NCI-H1048 (cell line): ENCODE measurements around the gene TRMU.
"Not testable (repeated sequence)": the region's sequence is repeated elsewhere in the genome, so short reads cannot be mapped to it uniquely, and the experiment has no call there.

Experiments
- DNase-seq: peaks from one replicate; lab custom pipeline; 2025; lab: John Stamatoyannopoulos, UW

TRMU gene

DNA sequence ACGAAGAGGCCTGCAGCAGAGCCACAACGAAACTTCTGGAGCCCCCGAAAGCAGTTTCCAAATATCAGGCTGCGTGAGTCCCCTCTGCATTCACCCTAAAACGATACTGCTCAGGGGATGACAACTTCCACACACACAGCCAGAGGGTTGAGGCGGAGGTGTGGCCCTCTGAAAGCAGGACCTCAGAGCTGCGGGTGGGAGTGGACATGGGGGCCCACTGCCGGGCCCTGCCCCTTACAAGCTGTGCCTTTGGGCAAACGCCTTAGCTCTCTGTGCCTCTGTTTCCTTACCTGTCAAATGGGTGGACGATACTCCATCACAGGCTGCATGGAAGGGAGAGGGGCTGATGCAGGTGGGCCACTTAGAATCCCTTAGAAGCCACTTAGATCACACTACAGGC, 53.1 kb downstream of the TRMU start:
- DNase-seq = no peak

DNA sequence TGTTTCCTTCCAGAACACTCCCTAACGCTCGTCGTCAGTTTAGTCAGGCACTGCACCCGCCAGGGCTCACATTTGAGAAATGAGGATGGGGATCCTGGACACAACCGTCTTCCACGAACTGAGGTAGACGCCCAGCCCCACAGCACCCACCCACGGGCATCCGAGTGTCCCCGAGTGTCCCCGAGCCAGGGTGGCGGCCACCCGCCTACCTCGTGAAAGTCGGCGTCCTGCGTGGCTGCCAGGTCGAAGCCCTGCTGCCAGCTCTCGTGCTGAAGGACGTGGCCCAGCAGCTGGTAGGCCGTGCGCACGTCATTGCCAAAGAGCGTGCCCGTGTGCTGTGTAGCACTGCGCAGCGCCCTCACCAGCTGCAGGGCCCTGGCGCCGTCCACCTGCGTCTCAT, 53.6 kb downstream of the TRMU start:
- no peak for DNase-seq

DNA sequence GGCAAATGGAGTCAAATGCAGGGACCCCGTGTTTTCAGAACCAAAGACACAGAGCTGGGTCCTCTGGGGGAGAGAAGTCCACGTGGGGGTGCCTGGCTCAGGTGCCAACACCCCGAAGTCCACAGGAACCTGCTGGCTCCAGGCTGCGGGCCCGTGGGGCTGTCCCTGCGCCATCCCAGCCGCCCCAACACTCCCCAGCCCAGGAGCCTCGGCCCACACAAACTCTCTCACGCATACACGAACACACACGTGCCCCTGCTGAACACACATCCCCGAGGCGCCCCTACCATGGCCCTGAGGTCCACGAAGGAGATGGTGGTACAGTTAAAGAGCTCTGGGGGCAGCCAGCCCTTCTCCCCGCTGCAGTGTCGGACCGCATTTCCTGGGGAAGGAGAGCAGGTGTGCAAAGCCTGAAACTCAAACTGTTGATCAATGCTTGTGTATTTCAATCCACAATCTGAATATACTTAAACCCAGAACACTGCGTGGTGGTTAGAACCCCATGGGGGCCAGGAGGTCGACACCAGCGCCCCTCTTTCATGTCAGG, 54.7 kb downstream of the TRMU start:
- no peak for DNase-seq

GRCh38 chr22:46390652-46391301, 55.3 kb downstream of the TRMU start:
- no peak for DNase-seq

DNA sequence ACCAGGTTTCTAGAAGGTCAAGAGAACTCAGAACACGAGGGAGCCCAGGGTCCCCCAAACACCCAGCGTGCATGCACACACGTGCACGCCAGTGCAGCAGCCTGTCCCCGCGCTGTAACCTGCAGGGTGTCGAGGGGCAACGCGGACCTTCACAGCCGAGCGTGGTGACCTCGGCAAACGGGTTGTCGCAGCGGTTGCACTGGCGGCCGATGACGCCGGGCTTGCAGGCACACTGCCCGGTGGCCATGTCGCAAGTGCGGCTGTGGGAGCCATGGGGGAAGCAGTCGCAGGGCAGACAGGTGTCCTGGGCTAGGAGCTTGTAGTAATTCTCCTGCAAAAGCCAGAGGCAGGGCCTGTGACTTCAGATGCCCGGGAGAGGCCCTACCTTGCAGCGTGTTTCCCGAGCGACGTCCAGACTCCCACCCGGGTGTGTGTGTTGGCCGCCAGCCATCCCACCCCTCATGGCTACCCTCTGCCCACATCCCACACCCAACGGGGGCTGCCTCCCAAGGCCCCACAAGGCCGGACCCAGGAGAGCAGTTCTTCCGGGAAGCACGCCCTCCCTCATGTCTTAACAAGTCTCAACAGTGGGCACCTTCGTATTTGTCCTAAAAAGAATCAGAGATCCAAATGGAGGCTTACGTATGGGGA, 56.1 kb downstream of the TRMU start:
- DNase-seq = no peak

DNA sequence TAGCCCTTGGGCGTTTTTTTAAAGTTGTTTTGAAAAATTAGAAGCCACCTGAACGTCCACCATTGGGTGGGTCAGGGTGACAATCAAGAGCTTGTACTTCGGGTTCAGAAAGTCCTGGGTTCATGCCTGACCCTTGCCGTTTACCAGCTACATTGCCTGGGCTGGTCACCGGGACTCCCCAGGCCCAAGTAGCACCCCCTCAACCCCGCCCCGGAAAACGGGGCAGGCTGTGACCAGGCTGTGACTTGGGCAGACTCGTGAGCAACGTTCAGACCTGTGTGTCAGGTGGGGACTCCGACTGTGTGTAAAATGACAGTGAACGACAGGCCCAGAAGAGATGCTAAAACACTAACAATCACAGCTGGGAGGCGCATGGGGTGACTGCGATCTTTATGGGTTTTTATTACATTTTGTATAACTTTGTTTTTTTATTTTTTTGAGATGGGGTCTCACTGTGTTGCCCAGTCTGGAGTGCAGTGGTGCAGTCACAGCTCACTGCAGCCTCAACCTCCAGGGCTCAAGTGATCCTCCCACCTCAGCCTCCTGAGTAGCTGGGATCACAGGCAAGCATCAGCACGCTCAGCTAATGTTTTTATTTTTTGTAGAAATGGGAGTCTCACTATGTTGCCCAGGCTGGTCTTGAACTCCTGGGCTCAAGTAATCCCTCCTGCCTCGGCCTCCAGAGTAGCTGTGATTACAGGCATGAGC, 56.8 kb downstream of the TRMU start:
- no peak for DNase-seq

DNA sequence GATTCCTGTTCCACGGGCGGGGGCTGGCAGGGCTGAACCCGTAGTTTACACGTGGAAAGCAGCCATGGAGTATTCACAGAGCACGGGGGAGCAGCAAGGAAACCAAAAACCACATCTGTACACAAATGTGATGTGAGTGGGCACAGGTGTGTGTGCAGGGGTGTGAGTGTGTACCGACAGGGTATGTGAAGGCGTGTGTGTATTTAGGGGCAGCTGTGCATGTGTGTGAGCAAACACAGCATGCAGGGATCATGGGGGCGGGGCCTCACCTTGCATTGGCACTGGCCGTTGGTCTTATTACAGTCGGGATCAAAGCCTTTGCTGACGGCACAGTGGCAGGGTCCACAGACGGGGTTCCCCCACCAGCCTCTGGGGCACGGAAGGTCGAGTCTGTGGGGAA, 58.4 kb downstream of the TRMU start:
- DNase-seq = no peak

DNA sequence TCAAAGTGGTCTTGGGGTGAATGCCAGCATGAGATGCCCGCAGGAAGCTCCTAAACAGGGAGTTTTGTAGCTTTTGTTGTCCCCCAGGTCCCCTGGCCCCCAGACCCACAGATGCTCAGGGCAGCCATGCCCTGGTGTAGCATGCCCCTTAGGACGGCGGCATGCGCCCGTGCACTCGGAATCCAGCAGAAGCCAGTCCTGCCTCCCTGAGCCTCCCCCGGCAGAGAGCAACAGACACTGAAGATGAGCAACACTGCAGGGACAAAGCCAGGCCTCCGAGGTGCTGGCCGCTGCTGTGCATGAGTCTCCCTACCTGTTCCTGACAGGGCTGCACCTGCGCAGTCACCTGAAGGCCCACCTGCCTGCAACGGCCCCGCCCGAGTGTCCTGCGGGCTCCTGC, 59.1 kb downstream of the TRMU start:
- no peak for DNase-seq

DNA sequence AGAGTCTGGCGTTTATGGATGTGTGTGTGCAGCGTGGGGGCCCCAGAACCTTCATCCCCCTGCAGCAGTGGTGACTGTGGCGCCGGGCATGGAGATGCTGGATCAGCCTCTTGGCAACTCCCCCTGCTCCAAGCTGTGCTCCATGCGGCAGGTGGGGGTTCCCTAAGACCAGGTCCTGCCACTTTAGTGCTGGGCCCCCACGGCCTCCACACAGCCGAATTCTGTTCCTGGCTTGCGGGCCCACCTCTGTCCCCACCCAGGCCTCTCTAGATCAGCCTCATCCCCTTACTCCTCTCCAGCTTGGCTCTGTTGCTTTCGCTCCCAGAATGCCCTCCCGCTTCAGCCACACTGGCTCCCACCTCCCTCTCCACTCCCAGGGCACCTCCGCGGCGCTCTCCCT, 59.6 kb downstream of the TRMU start:
- no peak for DNase-seq

GRCh38 chr22:46397049-46397448, 61.5 kb downstream of the TRMU start:
- not testable (repeated sequence) for DNase-seq

GRCh38 chr22:46397514-46397913, 62.0 kb downstream of the TRMU start:
- DNase-seq = no peak

DNA sequence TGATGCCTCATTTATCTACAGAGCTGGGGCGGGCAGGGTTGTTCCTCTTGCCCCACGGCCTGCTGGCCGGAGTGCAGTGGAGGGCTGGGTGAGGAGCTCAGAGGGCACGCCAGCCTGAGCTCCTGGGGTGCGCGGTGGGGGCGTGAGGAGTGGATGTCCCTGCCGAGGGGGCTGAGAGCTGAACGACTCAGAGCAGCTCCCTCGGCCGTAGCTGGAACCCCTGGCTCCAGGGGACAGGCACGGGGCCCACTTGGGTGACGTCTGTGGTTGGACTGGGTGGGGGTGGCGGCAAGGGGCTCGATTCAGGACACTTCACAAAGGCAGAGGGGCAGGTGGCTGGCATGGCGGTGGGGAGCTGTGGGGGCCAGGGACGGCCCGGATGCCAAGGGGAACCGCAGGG, 62.4 kb downstream of the TRMU start:
- DNase-seq = no peak

GRCh38 chr22:46399251-46400024, 63.9 kb downstream of the TRMU start:
- no peak for DNase-seq

DNA sequence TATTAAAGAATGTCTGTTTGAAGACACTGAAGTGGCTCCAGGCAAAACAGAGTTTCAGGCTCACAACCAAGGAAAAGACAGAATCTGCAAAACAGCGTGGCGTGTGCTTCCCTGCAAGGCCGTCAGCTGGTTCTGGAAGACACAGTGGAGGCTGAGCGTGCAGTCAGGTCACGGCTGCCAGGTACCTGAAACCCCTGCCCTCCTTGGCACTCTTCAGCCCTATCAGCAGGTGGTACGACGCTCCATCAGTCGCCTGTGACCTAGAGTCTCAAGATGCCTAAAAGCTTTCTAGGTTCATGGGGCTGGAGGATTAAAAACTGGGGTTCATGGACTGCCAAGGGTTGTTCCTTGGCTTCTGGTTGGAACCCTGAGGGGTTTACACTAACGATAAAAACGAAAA, 65.9 kb downstream of the TRMU start:
- DNase-seq = no peak

GRCh38 chr22:46402505-46402904, 67.0 kb downstream of the TRMU start:
- DNase-seq = no peak

- DNase-seq = not testable (repeated sequence)
These were observed 68.4 kb downstream of the TRMU start for GRCh38 chr22:46403880-46404279.

DNA sequence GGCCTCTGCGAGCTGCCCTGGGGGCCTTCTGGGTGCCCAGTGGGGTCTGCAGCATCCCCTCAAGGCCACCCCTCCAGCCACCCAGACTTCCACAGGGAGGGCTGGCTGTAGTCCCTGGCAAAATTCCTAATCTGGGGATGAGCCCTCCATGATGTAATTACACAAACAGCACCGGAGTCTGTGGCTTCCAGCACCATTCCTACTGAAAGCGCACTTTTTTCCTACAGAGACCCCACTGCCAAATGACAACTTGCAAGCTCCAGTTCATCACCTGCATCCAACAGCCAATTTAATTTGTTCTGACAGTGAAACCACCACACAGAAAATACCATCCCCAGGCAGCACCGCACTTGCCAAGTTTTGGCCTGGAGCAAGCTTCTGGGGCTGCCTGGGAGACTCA, 70.4 kb downstream of the TRMU start:
- no peak for DNase-seq

DNA sequence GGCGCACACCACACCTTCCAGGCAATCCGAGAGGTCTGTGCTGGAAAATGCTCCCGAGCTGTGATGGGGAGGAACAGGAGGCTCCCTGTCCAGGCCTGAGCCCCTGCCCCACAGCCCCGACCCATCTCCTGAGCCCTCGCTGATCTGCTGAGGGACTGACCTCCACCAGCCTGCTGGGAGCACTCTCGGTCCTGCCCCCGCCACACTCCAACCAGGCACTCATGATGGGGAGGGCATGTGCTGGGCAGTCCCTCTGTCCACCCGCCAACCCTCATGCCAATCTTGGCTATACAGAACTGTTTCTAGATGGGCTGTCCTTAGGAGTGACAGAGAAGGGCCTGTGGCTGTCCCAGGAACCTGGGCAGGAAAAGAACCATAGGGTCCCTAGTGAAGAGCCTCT, 70.8 kb downstream of the TRMU start:
- no peak for DNase-seq

GRCh38 chr22:46406791-46407190, 71.3 kb downstream of the TRMU start:
- DNase-seq = no peak
